IPS-20b (cell line): ENCODE results near the gene ZNF568.

Experiments
- H3K27ac ChIP-seq: one replicate; pipeline ENCODE4 v1.5.1; 2013; ENCODE audit warnings: low read length
- H3K27me3 ChIP-seq: 2 replicates; pipeline ENCODE4 v1.6.1; 2013; ENCODE audit warnings: mild to moderate bottlenecking, low read length, inconsistent platforms; ENCODE audit not compliant: insufficient read depth
- H3K36me3 ChIP-seq: 2 replicates; pipeline ENCODE4 v1.6.1; 2013; ENCODE audit warnings: low read depth, mild to moderate bottlenecking, inconsistent platforms, low read length, moderate library complexity; ENCODE audit not compliant: insufficient read depth
- H3K4me1 ChIP-seq: 2 replicates; pipeline ENCODE4 v1.6.1; 2013; ENCODE audit warnings: mild to moderate bottlenecking, control low read depth, inconsistent platforms, low read length, moderate library complexity; ENCODE audit not compliant: insufficient read depth
- H3K4me3 ChIP-seq: 2 replicates; pipeline ENCODE4 v1.5.1; 2013; ENCODE audit warnings: mild to moderate bottlenecking, low read length, inconsistent platforms
- H3K9ac ChIP-seq: 2 replicates; pipeline ENCODE4 v1.6.1; 2013; ENCODE audit warnings: low read depth, mild to moderate bottlenecking, inconsistent platforms, low read length, moderate library complexity
- H3K9me3 ChIP-seq: 2 replicates; pipeline ENCODE4 v1.6.1; 2013; ENCODE audit warnings: mild to moderate bottlenecking, low read depth, low read length, inconsistent platforms; ENCODE audit not compliant: insufficient read depth

ZNF568 gene

GRCh38 chr19:36962346-36962745, 46.2 kb downstream of the ZNF568 start:
- no peaks in the 10 kb centered on the region for H3K36me3 ChIP-seq
- peaks cover 90% of the 10 kb centered on the region for H3K9me3 ChIP-seq
- H3K4me1 ChIP-seq: no peaks in the 10 kb centered on the region
- no peak overlapping the region for H3K4me3 ChIP-seq
- no peaks in the 10 kb centered on the region for H3K27me3 ChIP-seq
- no peak overlapping the region for H3K9ac ChIP-seq
- H3K27ac ChIP-seq: no peak overlapping the region

DNA sequence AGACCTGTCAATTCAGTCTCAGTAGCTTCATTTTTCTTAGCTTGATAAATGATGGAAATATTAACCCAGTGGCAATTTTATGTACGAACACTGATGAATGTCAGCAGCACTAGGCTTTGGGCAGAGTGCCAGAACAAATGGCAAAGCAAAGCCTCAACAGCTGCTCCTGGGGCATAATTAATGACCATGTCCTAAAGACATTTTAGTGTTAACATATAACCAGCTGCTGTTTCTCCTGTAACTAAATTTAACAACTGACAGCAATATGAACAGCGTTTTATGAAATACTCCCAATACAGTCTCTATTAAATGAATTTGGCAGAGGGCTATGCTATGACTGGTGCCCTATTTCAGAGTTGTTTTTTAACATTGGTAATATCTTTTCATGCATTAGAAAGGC, 47.1 kb downstream of the ZNF568 start:
- Histone ChIP-seq H3K36me3 (no peaks in the 10 kb centered on the region), H3K9ac (no peak overlapping the region), H3K27ac (no peak overlapping the region), H3K9me3 (peaks cover 88% of the 10 kb centered on the region), H3K27me3 (no peaks in the 10 kb centered on the region), H3K4me3 (no peak overlapping the region), H3K4me1 (no peaks in the 10 kb centered on the region)

- peaks cover 70% of the 10 kb centered on the region for H3K9me3 ChIP-seq
- H3K27me3 ChIP-seq: no peaks in the 10 kb centered on the region
- H3K9ac ChIP-seq: no peak overlapping the region
- H3K36me3 ChIP-seq: no peaks in the 10 kb centered on the region
- peak overlapping the region; percentile 66; the same call in 1 of the 2 replicates for H3K4me3 ChIP-seq
- H3K4me1 ChIP-seq: no peaks in the 10 kb centered on the region
- H3K27ac ChIP-seq: no peak overlapping the region
Observed at GRCh38 chr19:36972571-36972970, 56.4 kb downstream of the ZNF568 start.

DNA sequence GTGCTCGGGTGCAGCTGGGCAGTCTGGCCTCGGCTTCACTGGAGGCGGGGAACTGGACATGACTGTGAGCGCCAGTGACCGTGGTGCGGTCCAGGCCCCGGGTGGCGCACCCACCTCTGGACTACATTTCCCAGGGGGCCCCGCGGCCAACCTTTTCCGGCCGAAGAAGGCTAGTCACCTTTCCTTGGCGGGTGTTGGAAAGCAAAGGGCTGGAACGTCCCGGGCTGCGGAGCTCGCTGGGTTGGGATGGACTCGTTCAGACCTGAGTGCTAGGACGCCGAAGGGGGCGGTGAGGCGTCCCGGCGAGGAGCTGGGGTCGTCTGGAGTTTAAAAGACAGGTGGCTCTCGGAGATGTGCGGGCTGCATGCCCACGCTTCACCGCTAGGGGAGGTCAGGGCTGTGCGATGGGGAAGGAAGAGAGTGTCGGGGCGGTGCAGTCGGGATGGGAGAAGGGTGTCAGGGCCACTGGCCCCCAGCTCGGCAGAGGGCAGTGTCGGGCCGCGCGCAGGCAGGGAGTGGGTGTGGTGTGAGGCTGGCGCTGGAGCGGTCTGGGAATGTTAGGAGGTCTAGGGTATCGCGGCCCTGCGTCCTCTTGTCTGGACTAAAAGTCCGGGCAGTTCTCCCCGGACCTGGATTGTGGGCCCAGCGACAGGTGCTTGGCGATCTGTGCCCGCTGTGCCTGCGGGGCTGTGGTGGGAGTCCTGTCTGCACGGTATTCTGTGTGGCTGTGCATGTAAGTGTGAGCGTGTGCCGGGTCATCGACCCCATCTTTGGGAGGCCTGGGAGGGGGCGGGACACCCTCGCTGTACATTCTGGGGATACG, 57.1 kb downstream of the ZNF568 start:
- H3K9me3 ChIP-seq: peaks cover 72% of the 10 kb centered on the region
- H3K27ac ChIP-seq: no peak overlapping the region
- H3K4me1 ChIP-seq: no peaks in the 10 kb centered on the region
- no peaks in the 10 kb centered on the region for H3K36me3 ChIP-seq
- peak overlapping the region; percentile 66; the same call in 1 of the 2 replicates for H3K4me3 ChIP-seq
- no peak overlapping the region for H3K9ac ChIP-seq
- no peaks in the 10 kb centered on the region for H3K27me3 ChIP-seq

GRCh38 chr19:36973844-36974195, 57.7 kb downstream of the ZNF568 start:
- Histone ChIP-seq H3K4me1 (no peaks in the 10 kb centered on the region), H3K27me3 (no peaks in the 10 kb centered on the region), H3K9ac (no peak overlapping the region), H3K36me3 (no peaks in the 10 kb centered on the region), H3K4me3 (peak overlapping the region; percentile 66; the same call in 1 of the 2 replicates), H3K9me3 (peaks cover 74% of the 10 kb centered on the region), H3K27ac (no peak overlapping the region)

DNA sequence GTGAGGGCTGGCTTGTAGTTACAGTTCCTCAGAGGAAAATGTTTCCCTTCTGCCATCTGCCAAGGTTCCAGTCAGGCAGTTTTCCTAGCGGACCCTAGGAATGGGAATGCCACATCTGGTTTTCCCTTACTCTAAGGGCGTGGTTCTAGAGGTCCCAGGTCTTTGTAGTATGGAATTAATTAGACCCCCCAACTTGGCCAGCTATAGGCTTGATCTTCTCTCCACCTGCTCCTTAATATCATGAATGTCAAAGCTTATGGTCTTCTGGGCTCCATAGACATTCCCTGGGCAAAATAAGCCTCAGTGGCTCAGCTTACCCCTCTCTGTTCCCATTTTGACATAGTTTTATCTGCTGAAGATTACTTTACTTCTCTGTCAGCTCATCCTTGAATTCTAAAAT, 70.0 kb downstream of the ZNF568 start:
- Histone ChIP-seq H3K36me3 (no peaks in the 10 kb centered on the region), H3K4me3 (no peak overlapping the region), H3K9ac (no peak overlapping the region), H3K9me3 (peaks cover 95% of the 10 kb centered on the region), H3K4me1 (no peaks in the 10 kb centered on the region), H3K27ac (no peak overlapping the region), H3K27me3 (no peaks in the 10 kb centered on the region)

GRCh38 chr19:36986601-36987000, 70.5 kb downstream of the ZNF568 start:
- H3K4me1 ChIP-seq: no peaks in the 10 kb centered on the region
- no peak overlapping the region for H3K9ac ChIP-seq
- H3K4me3 ChIP-seq: no peak overlapping the region
- peaks cover 94% of the 10 kb centered on the region for H3K9me3 ChIP-seq
- no peaks in the 10 kb centered on the region for H3K27me3 ChIP-seq
- no peaks in the 10 kb centered on the region for H3K36me3 ChIP-seq
- no peak overlapping the region for H3K27ac ChIP-seq

DNA sequence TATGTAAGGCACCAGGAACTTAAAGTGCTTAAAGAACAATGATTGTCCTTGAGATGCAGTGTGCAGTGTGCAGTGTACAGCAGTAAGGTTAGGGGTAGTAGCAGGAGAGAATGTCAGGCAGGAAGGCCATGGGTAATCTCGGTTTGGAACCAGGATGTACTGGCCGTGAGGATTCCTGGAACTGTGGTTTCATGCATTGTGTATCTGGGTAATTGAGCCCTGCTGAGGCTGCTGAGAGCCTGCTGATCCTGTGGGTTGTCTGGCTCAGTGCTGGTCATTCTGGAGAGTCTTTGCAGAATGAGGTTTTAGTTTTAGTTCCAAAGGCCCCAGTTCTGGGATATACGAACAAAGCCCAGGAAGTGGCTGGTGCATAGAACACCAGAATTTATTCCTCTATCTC, 71.0 kb downstream of the ZNF568 start:
- Histone ChIP-seq H3K9ac (no peak overlapping the region), H3K9me3 (peaks cover 92% of the 10 kb centered on the region), H3K4me1 (no peaks in the 10 kb centered on the region), H3K27ac (no peak overlapping the region), H3K4me3 (no peak overlapping the region), H3K36me3 (no peaks in the 10 kb centered on the region), H3K27me3 (no peaks in the 10 kb centered on the region)

DNA sequence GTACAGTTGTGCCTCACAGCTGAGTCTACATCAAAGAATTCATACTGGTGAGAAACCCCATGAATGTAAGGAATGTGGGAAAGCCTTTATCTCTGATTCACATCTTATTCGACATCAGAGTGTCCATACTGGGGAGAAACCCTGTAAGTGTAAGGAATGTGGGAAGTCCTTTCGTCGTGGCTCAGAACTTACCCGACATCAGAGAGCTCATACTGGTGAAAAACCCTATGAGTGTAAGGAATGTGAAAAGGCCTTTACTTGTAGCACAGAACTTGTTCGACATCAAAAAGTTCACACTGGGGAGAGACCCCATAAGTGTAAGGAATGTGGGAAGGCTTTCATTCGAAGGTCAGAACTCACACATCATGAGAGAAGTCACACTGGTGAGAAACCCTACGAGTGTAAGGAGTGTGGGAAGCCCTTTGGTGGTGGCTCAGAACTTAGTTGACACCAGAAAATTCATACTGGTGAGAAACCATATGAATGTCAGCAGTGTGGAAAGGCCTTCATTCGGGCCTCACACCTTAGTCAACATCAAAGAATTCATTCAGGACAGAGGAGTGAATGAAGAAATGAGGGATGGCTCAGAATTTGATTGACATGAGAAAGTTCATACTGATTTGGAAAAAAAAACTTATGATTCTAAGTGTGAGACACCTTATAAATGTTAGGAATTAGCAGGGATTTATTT, 81.2 kb downstream of the ZNF568 start:
- no peaks in the 10 kb centered on the region for H3K27me3 ChIP-seq
- no peaks in the 10 kb centered on the region for H3K4me1 ChIP-seq
- no peak overlapping the region for H3K27ac ChIP-seq
- H3K4me3 ChIP-seq: peak overlapping the region; percentile 26; the same call in 1 of the 2 replicates
- no peaks in the 10 kb centered on the region for H3K36me3 ChIP-seq
- no peak overlapping the region for H3K9ac ChIP-seq
- H3K9me3 ChIP-seq: peaks cover 83% of the 10 kb centered on the region

- Histone ChIP-seq H3K9me3 (peaks cover 83% of the 10 kb centered on the region), H3K4me3 (no peak overlapping the region), H3K4me1 (no peaks in the 10 kb centered on the region), H3K27ac (no peak overlapping the region), H3K36me3 (no peaks in the 10 kb centered on the region), H3K9ac (no peak overlapping the region), H3K27me3 (no peaks in the 10 kb centered on the region)
Observed at GRCh38 chr19:36997843-36998235, 81.7 kb downstream of the ZNF568 start.

- no peak overlapping the region for H3K9ac ChIP-seq
- H3K27me3 ChIP-seq: no peaks in the 10 kb centered on the region
- no peak overlapping the region for H3K27ac ChIP-seq
- H3K4me1 ChIP-seq: no peaks in the 10 kb centered on the region
- H3K4me3 ChIP-seq: no peak overlapping the region
- no peaks in the 10 kb centered on the region for H3K36me3 ChIP-seq
- H3K9me3 ChIP-seq: peaks cover 81% of the 10 kb centered on the region
Observed at GRCh38 chr19:36999313-36999712, 83.2 kb downstream of the ZNF568 start.

GRCh38 chr19:37007587-37008220, 91.6 kb downstream of the ZNF568 start:
- H3K4me1 ChIP-seq: no peaks in the 10 kb centered on the region
- H3K4me3 ChIP-seq: no peak overlapping the region
- H3K27me3 ChIP-seq: no peaks in the 10 kb centered on the region
- no peak overlapping the region for H3K9ac ChIP-seq
- H3K27ac ChIP-seq: no peak overlapping the region
- H3K36me3 ChIP-seq: no peaks in the 10 kb centered on the region
- H3K9me3 ChIP-seq: peaks cover 79% of the 10 kb centered on the region
